ENCODE measurements around the gene PAX5.
A peak's percentile ranks its signal among the peaks of the same experiment; 100 is the strongest.
"Not testable (repeated sequence)": the region's sequence is repeated elsewhere in the genome, so short reads cannot be mapped to it uniquely, and the experiment has no call there.

PAX5 gene

DNA sequence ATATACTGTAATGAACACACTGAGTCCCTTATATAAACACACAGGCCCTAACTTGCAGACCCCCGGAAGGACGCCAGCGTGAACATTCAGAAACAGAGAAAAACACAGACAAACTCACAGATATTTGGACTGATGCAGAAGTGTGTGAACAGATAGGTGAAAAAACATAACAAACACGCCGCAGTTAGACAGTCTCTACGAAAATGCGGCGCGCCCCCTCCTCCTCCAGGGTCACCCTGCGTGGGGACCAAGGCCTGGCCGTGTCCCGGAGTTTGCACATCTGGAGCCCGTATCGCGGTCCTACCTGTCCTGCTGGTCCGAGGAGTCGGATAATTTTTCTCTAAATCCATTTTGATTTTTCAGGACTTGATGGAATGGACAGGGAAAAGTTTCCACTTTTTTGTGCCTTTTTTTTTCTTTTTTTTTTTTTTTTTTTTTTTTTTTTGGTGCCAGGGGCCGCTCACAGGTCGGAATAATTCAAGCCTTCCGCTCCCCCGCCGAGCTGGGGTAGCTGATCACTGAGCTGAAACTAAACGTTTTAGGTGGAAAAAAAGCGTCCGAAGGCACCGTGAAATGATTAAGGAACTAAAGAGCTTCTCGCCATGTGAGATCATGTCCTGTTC is at the start of gene PAX5:
Gene PAX5 (minus strand): TSS at position 587 of the 623 bp plus-strand sequence. CDS start 237 bp downstream, at position 350.
- no peak for DNase-seq (ENCODE audit: low read depth)

GRCh38 chr9:37083654-37084053 is 49.6 kb upstream of the PAX5 start:
- DNase-seq (ENCODE audit: low read depth) = no peak

- no peak for DNase-seq (ENCODE audit: low read depth)
Observed at GRCh38 chr9:37082214-37082765, 48.2 kb upstream of the PAX5 start.

DNA sequence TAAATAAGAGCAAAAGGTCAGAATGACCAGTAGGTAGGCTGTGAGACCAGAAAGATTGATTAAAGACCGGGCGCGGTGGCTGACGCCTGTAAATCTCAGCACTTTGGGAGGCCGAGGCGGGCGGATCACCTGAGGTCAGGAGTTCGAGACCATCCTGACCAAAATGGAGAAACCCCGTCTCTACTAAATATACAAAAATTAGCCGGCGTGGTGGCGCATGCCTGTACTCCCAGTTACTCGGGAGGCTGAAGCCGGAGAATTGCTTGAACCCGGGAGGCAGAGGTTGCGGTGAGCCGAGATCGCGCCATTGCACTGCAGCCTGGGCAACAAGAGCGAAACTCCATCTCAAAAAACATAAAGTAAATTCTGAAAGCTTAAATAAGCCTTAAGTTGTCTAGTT is 47.4 kb upstream of the PAX5 start:
- DNase-seq (ENCODE audit: low read depth) = not testable (repeated sequence)

DNA sequence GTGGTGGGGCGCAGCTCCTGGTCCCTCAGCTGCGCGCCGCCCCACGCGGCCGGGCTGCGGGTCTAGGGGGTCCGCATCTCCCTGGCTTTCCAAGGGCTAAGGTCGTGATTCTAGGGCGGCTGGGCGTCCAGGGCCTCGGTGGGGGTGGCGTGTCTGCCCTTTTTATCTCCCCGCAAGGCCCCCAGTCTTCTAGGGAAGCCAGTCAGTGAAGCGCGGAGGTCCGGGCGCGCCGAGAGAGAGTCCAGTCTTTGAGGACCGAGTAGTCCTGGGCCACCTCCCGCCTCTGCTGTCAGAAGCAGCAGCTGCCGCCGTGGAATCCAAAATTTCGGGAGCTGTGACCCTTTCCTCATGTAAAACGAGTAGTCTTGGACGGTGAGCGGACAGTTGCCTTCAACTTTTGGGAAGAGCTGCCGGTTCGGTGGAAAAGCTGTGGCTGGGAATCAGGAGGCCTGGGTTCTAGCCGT is 46.1 kb upstream of the PAX5 start:
- DNase-seq (ENCODE audit: low read depth) = not testable (repeated sequence)

GRCh38 chr9:37079370-37080164 is 45.5 kb upstream of the PAX5 start:
- peak; percentile 85 for DNase-seq (ENCODE audit: low read depth)

DNA sequence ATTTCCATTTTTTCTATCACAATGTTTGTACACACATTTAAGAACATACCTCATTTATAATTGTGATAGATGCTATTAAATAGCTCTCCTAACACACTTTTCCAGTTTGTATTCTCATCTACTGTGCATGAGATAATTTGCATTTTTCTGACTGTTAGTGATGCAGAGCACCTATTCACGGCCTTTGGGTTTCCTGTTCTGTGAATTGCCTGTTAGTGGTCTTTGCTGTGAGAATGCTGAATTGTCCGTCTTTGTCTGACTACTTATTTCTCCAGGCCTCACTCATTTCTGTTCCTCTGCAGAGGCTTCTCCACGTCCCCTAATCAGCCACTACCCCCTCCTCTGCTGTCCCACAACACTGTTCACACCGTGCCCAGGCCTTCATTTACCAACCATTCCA is 40.7 kb upstream of the PAX5 start:
- DNase-seq (ENCODE audit: low read depth) = not testable (repeated sequence)

DNA sequence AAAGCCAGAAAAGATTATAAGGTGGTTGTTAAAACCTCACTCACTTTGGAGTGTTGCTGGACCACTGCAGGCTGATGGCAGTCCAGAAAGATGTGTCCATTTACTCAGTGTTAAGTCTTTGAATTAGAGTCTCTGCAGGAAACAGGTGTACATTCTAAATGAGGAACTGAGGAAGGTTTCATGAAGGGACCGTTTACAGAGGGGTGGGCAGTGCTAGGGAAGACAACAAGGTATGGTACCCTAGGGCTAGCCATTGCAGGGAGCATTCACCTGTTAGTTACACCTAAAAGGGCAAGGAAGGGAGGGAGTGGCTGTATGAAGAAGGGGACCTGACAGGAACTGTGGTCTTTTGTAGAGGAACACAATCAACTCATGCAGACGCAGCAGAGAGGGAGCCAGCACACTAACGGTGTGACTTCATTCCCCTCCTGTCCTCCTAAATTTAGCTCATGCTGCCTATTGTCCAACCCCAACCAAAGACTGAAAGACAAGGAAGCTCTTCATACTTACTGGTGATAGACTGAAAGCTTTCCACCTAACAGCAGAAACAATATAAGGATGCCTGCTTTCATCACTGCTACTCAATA is 32.2 kb upstream of the PAX5 start:
- no peak for DNase-seq (ENCODE audit: low read depth)

GRCh38 chr9:37062336-37062735 is 28.3 kb upstream of the PAX5 start:
- DNase-seq (ENCODE audit: low read depth) = no peak

DNA sequence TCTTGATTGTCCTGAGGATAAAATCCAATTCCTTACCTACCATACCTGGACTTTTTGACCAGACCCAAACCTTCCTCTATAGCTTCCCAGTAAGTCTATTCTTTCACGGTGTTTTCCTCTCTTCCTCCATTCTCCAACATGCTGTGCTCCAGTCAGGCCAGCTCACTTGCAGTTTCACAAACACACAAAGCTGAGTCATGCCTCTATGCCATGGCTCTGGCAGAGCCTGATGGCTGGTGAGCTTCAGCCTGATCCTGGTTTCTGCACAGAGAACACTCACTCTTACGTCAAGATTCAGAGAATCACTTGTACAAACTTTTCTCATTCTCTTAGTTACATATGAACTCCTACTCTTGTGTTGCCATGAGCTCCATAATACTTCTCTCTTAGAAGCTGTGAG is 27.7 kb upstream of the PAX5 start:
- DNase-seq (ENCODE audit: low read depth) = no peak

DNA sequence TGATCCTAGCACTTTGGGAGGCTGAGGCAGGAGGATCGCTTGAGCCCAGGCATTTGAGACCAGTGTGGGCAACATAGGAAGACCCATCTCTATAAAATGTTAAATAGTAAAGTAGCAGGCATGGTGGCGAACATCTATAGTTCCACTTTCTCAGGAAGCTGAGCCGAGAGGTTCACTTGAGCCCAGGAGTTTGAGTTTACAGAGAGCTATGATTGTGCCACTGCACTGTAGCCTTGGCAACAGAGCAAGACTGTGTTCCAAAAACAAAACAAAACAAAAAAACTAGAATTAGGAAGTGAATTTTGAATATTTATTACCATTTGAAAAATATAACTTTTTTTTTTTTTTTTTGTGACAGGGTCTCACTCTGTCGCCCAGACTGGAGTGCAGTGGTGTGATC is 26.8 kb upstream of the PAX5 start:
- no peak for DNase-seq (ENCODE audit: low read depth)

DNA sequence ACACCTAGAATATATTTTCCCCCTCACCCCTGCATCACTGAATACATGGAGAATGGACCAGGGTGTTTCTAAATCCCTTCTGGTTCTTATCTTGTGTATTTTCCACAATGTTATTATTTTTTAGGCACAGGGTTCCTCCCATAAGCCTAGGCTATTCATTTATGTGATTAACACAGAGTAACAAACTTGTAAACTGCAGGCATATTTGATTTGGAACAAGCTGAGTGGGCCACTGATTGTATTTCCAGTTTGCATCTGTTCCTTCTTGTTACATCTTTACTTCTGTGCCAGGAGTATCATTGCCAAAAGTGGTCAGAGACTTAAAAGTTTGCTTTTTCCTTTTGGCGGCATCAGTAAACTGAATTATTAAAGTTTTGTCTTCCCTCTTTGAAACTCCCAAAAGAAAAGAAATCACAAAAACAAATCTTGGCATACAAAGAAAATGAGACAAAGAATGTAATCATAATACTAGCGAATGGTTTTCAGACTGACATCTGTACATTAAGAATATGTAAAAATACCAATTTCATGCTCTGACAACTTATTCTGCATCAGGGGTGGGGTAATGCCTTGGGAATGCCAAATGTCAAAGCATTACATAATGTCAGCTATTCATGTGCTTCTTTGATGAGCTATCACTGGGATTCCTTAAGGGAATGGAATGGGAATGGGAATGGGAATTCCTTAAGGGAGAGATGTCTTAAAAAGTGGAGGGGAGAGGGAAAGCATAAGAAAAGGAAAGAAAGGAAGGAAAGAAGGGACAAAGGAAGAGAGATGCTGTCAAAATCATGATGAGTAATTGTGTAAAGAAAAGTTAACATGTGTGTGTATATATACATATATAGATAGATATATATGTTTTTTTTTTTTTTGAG is 22.2 kb upstream of the PAX5 start:
- no peak for DNase-seq (ENCODE audit: low read depth)

GRCh38 chr9:37054363-37054720 is 20.3 kb upstream of the PAX5 start:
- not testable (repeated sequence) for DNase-seq (ENCODE audit: low read depth)

DNA sequence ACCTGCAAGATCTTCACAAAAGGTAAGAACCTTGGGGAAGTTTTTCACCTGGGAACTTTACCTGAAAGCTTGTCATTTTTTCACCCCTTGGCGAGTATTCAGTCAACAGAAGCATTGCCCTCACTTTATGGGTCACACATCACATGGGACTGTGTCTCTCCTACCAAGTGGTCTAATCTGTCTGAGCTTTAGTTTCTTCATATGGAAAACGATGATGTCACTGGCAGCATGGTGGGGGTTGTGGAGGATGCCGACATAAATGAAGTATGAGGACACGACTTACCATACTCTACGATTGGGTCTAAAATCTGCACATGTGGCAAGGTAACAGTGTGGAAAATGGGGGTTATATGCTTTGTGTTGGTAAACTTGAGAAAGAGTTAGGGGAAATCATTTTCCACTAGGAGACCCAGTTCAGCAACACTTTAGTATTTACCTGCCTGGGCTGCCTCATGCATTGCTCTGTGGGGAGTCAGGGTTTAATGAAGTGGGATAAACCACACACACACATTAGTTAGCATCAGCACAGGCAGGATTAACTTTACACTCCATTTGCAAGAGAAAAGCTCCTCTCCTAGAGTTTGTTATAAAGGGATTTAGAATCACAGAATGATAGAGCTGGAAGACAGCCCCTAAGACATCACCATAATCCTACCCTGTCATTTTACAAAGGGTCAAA is 19.8 kb upstream of the PAX5 start:
- DNase-seq (ENCODE audit: low read depth) = no peak

- no peak for DNase-seq (ENCODE audit: low read depth)
Observed at GRCh38 chr9:37046683-37047082, 12.6 kb upstream of the PAX5 start.

DNA sequence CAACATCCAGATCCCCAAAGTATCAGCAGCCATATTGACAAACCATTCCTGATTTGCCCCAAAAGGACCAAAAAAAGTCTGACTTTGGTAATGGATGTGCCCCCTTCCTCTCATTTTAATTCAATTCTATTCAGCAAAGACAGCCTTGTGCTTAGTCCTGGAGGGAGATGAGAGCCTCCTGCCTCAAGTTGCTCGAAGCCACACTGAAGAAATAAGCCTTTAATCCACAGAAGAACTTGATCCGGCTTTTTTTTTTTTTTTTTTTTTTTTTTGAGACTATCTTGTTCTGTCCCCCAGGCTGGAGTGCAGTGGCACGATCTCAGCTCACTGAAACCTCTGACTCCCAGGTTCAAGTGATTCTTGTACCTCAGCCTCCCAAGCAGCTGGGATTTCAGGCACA is 8.4 kb upstream of the PAX5 start:
- DNase-seq (ENCODE audit: low read depth) = no peak

GRCh38 chr9:37040508-37041127 is 6.5 kb upstream of the PAX5 start:
- no peak for DNase-seq (ENCODE audit: low read depth)

DNA sequence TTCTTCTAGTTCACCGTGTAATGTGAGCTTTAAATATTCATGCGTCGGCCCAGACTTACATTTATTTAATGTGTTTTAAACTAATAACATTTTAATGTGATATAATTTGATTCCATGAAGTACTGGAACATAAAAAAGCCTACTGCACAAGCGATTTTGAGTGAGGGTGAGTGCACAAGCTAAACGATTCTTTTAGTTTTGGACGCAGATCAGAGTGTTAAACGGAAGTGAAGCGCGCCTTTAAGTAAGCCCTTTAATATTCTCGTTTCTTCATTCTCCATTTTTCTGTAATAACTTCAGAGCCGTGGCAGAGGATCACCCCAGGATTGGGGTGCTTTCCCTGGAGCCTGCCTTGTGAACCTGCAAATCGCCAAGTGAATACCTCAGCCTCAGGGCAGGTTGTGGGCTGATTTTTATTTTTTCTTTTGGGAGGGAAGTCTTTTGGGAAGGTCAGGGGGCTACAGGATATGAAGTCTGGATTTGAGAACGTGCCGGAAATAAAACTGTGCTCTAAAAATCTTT is 4.9 kb upstream of the PAX5 start:
- no peak for DNase-seq (ENCODE audit: low read depth)

- no peak for DNase-seq (ENCODE audit: low read depth)
Observed at GRCh38 chr9:37038302-37038942, 4.4 kb upstream of the PAX5 start.
